Thoracic aorta (tissue), 2 donors: ENCODE measurements around the gene FASTKD3. TPM values are rescaled to one million over a fixed set of nuclear protein-coding genes. Genes with fewer than 3 reads are reported as not detected.

ENCODE experiments used
- ATAC-seq: fragments of 150-250 bp; one replicate; pipeline ENCODE4 v1.8.0; 2017; ENCODE audit warnings: low read depth; ENCODE audit not compliant: insufficient number of reproducible peaks, low FRiP score
- DNase-seq: peaks from one replicate; pipeline ENCODE4 v3.0.0-alpha.2; 2020; ENCODE audit warnings: low spot score
- H3K27ac ChIP-seq, 2 donors: fragments of 200-600 bp; sonication (generic); 1 replicate in 1 of 2; 2 replicates in 1 of 2; pipeline ENCODE4 v1.5.1; 2016; ENCODE audit warnings: mild to moderate bottlenecking in 2 of 2, moderate library complexity in 2 of 2
- H3K27me3 ChIP-seq: fragments of 200-600 bp; sonication (generic); replicated peaks from 2 replicates; pipeline ENCODE4 v1.6.0; 2016; ENCODE audit warnings: mild to moderate bottlenecking; ENCODE audit not compliant: insufficient read depth
- H3K36me3 ChIP-seq: fragments of 200-600 bp; sonication (generic); one replicate; pipeline ENCODE4 v1.5.1; 2016
- H3K4me1 ChIP-seq, 2 donors: fragments of 200-600 bp; sonication (generic); 1 replicate in 1 of 2; 2 replicates in 1 of 2; pipeline versions ENCODE4 v1.5.1 to v1.6.0; 2016; ENCODE audit warnings: low read depth in 2 of 2, mild to moderate bottlenecking in 1 of 2; ENCODE audit not compliant: control insufficient read depth in 1 of 2
- H3K4me3 ChIP-seq: fragments of 200-600 bp; sonication (generic); 2 replicates; pipeline ENCODE4 v1.5.1; 2016; ENCODE audit warnings: mild to moderate bottlenecking
- H3K9me3 ChIP-seq: fragments of 200-600 bp; sonication (generic); 2 replicates; pipeline ENCODE4 v1.5.1; 2016
- CTCF ChIP-seq: fragments of 200-600 bp; sonication (generic); IDR thresholded peaks from one replicate; pipeline ENCODE4 v1.5.1; 2019; ENCODE audit warnings: antibody characterized with exemption
- total RNA-seq, 2 donors: library from RNA; depleted of rRNA; stranded (reverse); fragments of >200 nt; gene quantifications; one replicate each; pipeline versions ENCODE4 v1.1.0 to v1.2.3, GENCODE V29; 2016

Gene FASTKD3
- total RNA-seq, 2 donors from 2014 or later: 7.3 to 13.1 TPM

- H3K4me1 ChIP-seq: no peaks in the 10 kb centered on the region
- no peak overlapping the region for H3K27ac ChIP-seq
- peaks cover 7% of the 10 kb centered on the region for H3K9me3 ChIP-seq
- H3K4me3 ChIP-seq: no peak overlapping the region
- no peak for TF ChIP-seq CTCF
- no peaks in the 10 kb centered on the region for H3K27me3 ChIP-seq
- DNase-seq (no peak), ATAC-seq (no peak)
- no peaks in the 10 kb centered on the region for H3K36me3 ChIP-seq
Observed at GRCh38 chr5:7910738-7911428, 42.1 kb upstream of the FASTKD3 start.

- H3K4me1 ChIP-seq: no peaks in the 10 kb centered on the region
- no peaks in the 10 kb centered on the region for H3K27me3 ChIP-seq
- H3K9me3 ChIP-seq: peaks cover 7% of the 10 kb centered on the region
- H3K27ac ChIP-seq: no peak overlapping the region
- H3K4me3 ChIP-seq: no peak overlapping the region
- ATAC-seq (no peak), DNase-seq (no peak)
- H3K36me3 ChIP-seq: no peaks in the 10 kb centered on the region
- TF ChIP-seq CTCF: no peak
Observed at GRCh38 chr5:7908317-7908716, 39.5 kb upstream of the FASTKD3 start.

- no peak for DNase-seq
- peaks cover 7% of the 10 kb centered on the region for H3K9me3 ChIP-seq
- no peak for TF ChIP-seq CTCF
- no peaks in the 10 kb centered on the region for H3K4me1 ChIP-seq
- no peak for ATAC-seq
- no peaks in the 10 kb centered on the region for H3K36me3 ChIP-seq
- no peak overlapping the region for H3K27ac ChIP-seq
- H3K4me3 ChIP-seq: no peak overlapping the region
- H3K27me3 ChIP-seq: no peaks in the 10 kb centered on the region
Observed at GRCh38 chr5:7907612-7908011, 38.8 kb upstream of the FASTKD3 start.

- peaks cover 7% of the 10 kb centered on the region for H3K9me3 ChIP-seq
- ATAC-seq (no peak), DNase-seq (no peak)
- H3K4me1 ChIP-seq: no peaks in the 10 kb centered on the region
- TF ChIP-seq CTCF: no peak
- no peak overlapping the region for H3K4me3 ChIP-seq
- H3K36me3 ChIP-seq: peaks cover 3% of the 10 kb centered on the region
- no peaks in the 10 kb centered on the region for H3K27me3 ChIP-seq
- H3K27ac ChIP-seq: no peak overlapping the region
Observed at GRCh38 chr5:7904170-7904569, 35.3 kb upstream of the FASTKD3 start.

- no peak for TF ChIP-seq CTCF
- ATAC-seq: no peak
- H3K27ac ChIP-seq: no peak overlapping the region
- H3K27me3 ChIP-seq: no peaks in the 10 kb centered on the region
- peaks cover 14% of the 10 kb centered on the region for H3K36me3 ChIP-seq
- H3K4me3 ChIP-seq: no peak overlapping the region
- no peak for DNase-seq
- no peaks in the 10 kb centered on the region for H3K4me1 ChIP-seq
- no peaks in the 10 kb centered on the region for H3K9me3 ChIP-seq
Observed at GRCh38 chr5:7902666-7903625, 34.1 kb upstream of the FASTKD3 start.
